AG09319 (cell line): Measurements from ENCODE around the gene GTSE1.
A peak's percentile ranks its signal among the peaks of the same experiment; 100 is the strongest.
"Not testable (repeated sequence)": the region's sequence is repeated elsewhere in the genome, so short reads cannot be mapped to it uniquely, and the experiment has no call there.

Experiments used
- DNase-seq: peaks from one replicate; pipeline ENCODE4 v3.0.0-alpha.2; 2010; ENCODE audit warnings: low read depth; ENCODE audit errors: extremely low read depth
- CTCF ChIP-seq: IDR thresholded peaks from 2 replicates; pipeline ENCODE4 v1.5.1; 2011; ENCODE audit warnings: low read depth, mild to moderate bottlenecking, inconsistent platforms, low read length, moderate library complexity

The GTSE1 gene

GRCh38 chr22:46256358-46256958 lies 40.2 kb upstream of the GTSE1 start:
- DNase-seq = no peak
- no peak for TF ChIP-seq CTCF

- no peak for DNase-seq
- TF ChIP-seq CTCF = no peak
Observed at GRCh38 chr22:46259374-46259773, 37.3 kb upstream of the GTSE1 start.

- DNase-seq = no peak
- no peak for TF ChIP-seq CTCF
Observed at GRCh38 chr22:46260038-46260437, 36.6 kb upstream of the GTSE1 start.

GRCh38 chr22:46262449-46263215 lies 34.0 kb upstream of the GTSE1 start:
- no peak; the same call in 1 of the 2 replicates for TF ChIP-seq CTCF
- no peak for DNase-seq

- no peak for DNase-seq
- TF ChIP-seq CTCF = no peak
Observed at GRCh38 chr22:46263216-46263590, 33.5 kb upstream of the GTSE1 start, which contains the start of gene PKDREJ. PKDREJ (minus strand) TSS chr22:46263343; CDS start chr22:46263322, 21 bp downstream.

- DNase-seq = not testable (repeated sequence)
Observed at GRCh38 chr22:46264520-46264919, 32.1 kb upstream of the GTSE1 start.

GRCh38 chr22:46265627-46266026 lies 31.0 kb upstream of the GTSE1 start:
- not testable (repeated sequence) for DNase-seq

- TF ChIP-seq CTCF = no peak
- DNase-seq = peak; percentile 40
Observed at GRCh38 chr22:46267431-46268279, 29.0 kb upstream of the GTSE1 start, which contains the start of gene TTC38. TTC38 (plus strand) TSS chr22:46268008; CDS start chr22:46268040, 32 bp downstream.
